Subcutaneous adipose tissue (tissue), 4 donors: Measurements from ENCODE around the gene STK11IP. TPM values are rescaled to one million over a fixed set of nuclear protein-coding genes. Genes with fewer than 3 reads are reported as not detected.

Experiments
- CTCF ChIP-seq: fragments of 450-650 bp; IDR thresholded peaks from one replicate; pipeline ENCODE4 v1.5.1; 2016; ENCODE audit warnings: low read depth, mild to moderate bottlenecking, control low read depth, antibody characterized with exemption, moderate library complexity
- total RNA-seq, 4 donors: library from RNA; depleted of rRNA; stranded (reverse); fragments of >200 nt; gene quantifications; one replicate each; pipeline ENCODE4 v1.1.0, GENCODE V29; 2016

Gene STK11IP
- total RNA-seq, 4 donors from 2014 or later: 5.4 to 20.5 (median 10.4) TPM

- no peak for TF ChIP-seq CTCF
These were observed 26.1 kb upstream of the STK11IP start, which contains the start of gene OBSL1 for GRCh38 chr2:219571311-219572236. Gene OBSL1, minus strand, starts transcription at chr2:219571539. Its CDS starts 307 bp downstream, at chr2:219571232.

GRCh38 chr2:219572237-219573001 lies 25.2 kb upstream of the STK11IP start, which contains the start of gene INHA:
Gene INHA, plus strand, starts transcription at chr2:219572310. Its CDS starts 65 bp downstream, at chr2:219572375.
- no peak for TF ChIP-seq CTCF

GRCh38 chr2:219573166-219573565 lies 24.5 kb upstream of the STK11IP start:
- no peak for TF ChIP-seq CTCF

GRCh38 chr2:219574484-219575311 lies 23.0 kb upstream of the STK11IP start:
- no peak for TF ChIP-seq CTCF

DNA sequence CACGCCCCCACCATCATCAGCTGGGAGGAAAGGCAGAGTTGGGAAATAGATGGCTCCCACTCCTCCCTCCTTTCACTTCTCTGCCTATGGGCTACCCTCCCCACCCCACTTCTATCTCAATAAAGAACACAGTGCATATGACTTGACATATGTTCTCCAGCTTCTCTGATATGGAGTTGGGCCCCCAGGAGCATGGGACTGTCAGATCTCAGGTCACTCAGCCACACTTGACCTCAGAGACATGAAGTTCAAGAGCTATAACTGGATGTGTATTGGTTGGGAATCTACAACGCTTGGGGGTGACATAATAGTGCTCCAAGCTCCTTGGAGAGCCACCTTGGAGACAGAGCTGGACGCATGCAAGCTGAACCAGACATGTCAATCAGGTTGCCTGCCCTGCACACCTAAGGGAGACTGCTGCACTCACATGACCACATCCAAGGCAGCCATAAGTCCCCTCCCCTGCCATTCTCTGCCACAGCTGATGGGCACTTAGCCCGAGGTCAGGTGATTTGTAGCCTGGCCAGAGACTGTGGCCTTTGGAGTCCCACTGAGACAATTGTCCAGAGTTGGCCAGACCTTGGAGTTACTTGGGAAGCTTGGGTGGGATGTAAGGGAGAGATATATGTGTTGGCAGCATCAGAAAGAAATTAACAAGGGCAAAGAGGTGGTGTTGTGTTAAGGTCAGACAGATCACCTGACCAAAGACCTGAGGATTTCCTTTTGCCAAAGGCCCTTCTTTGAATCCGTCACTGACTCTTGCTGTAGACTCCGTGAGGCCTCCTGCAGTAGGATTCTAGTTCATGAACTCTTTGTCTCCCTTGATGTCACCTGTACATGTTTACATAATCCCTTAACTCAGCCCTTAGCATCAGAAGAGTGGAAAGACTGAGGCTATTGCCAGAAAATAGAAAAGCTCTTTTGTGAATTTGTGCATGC lies 21.8 kb upstream of the STK11IP start:
- TF ChIP-seq CTCF: no peak
